T-helper 1 cell treated with Interleukin-12 subunit alpha and Interleukin-12 subunit beta and Interleukin-4 antibody, amounts not matched to agents 30 ng/mL and 1 ng/mL, for 36 hours (primary cell): ENCODE results near the gene ARHGAP31. TPM values are rescaled to one million over a fixed set of nuclear protein-coding genes. Genes with fewer than 3 reads are reported as not detected.
"Not testable (repeated sequence)": the region's sequence is repeated elsewhere in the genome, so short reads cannot be mapped to it uniquely, and the experiment has no call there.

Experiments used
- intact Hi-C: fragments of 100-400 bp; cut with micrococcal nuclease; formaldehyde crosslinking; loops from one replicate; pipeline ENCODE4 v1.15.1; 2024
- total RNA-seq: library from RNA; stranded (reverse); gene quantifications from 2 replicates; pipeline ENCODE4 v1.2.3, GENCODE V29; 2022

The ARHGAP31 gene
- total RNA-seq, 1 donor from 2014 or later, result 4.2 TPM

DNA sequence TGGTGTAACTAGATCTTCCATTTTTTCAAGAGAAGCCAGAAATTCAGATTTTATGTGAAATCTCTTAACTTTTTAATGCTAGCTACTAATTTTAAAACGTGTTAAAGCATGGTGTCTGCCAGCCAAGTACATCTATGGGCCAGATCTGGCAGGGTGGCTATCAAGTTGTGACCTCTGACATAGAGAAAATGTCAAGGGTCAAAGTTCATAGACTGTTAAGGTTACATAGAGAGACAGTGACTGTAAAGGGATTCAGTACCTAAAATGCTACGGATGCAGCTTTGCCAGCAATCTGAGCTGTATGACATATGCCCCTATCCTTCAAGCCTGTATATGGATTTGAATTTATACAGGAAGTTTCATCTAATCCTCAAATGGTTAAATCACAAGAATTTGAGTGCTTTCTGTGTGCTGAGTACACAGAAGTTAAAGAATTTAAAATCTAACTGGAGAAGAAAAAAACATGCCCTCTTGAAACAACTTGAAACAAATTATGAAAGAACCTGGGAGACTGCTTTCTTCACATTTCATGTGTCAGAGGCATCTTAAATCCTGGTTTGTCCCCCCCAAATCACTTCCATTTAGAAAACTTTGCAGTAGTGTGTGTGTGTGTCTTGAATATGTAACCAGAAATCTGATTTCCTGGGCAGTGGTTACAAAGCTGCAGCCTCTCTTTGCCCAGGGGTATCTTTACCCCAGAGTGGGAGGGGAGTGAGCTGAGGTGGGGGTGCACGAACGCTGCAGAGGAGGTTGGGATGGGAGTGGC, 895 bp upstream of the ARHGAP31 start:
- intact Hi-C loops, result loop anchor here (5.0 to 10.0 kb wide), 2 partner anchors 264 to 1052 kb away; partner anchors contain the start of genes CD80 and LRRC58

DNA sequence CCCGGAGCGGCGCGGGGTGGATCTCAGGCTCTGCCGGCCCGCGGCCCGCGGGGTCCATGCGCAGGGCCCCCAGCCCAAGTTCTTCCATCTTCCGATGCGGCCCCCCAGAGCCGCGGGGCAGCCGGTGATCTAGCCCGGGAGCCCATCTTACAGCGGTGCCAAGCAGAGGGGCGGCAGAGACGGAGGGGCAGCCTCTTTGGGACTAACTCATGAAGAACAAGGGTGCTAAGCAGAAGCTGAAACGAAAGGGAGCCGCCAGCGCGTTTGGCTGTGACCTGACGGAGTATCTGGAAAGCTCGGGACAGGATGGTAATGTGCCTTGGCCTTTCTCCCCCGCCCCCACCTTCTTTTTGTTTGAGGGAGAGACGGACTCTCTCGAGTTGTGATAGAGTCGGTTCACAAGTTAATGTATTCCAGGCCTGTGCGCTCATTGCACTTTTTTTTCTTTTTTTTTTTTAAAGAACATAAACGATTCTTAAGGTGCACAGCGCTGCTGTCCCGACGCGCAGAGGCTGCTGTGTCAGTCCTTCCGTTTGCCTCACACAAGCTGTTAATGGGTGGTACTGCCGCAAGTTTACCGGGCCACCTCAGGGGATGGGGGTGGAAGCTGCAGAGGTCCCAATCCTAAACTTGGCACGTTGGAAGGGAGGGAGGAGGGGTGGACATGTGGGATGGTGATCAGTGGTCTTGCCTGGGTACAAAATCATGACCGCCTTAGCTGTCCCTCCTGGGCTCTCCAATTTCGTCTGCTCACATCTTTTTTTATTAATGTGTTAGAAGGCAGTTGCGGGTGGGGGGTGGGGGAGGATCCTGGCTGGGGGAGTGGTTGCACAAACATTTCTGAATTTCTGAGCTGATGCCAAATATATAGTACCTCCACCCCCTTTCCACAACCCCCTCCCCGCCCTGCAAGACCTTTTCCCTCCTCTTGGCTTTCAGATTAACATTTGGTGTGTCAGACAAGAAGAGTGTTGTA, 801 bp downstream of the ARHGAP31 start:
- intact Hi-C loops, result loop anchor here (1.0 to 10.0 kb wide), 12 partner anchors 28 to 1050 kb away; partner anchors contain the start of genes CD80, GSK3B, LRRC58 and TIMMDC1

DNA sequence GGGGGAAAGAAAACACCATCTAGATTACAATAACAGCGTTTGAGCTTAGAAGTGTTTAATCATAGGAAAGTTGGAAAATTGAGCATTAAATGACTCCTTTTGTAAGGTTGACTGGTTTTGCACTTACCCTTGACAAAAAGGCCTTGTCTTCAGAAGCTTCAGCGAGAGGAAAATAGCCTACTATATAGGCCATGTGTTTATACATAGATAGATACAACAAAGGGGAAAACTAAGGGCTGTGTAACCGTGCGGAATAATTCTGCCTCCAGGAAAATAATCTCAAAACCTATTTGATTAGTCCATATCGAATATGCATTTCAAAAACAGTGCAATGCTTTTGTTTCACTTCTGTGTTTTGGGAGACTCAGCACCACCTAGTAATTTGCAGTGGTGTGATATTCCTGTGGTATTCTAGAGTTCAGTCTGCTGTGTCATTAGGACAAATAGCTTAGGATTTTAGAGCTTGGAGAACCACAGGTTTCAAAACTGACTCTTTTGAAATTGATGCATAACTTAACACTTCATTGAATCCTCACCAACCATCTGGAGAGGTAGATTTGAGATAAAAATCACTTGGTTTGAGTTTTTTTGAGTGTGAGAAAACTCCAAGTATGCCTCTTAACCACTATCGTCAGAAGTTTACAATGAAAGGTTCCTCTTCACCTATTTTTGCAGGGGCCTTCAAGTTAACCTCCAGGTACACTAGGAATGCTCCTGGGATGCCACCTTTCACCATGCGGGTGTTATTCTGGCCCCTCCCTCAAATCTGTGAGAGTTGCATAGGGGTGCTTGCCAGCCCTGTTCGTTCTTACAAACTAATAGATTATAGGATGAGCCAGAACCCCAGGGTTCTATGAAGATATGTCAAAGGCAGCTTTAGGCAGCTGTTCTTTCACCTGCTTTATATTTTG, 1.9 kb downstream of the ARHGAP31 start:
- intact Hi-C loops, result loop anchor here (2.0 to 10.0 kb wide), 5 partner anchors 57 to 1049 kb away; partner anchors contain the start of genes GSK3B and LRRC58

DNA sequence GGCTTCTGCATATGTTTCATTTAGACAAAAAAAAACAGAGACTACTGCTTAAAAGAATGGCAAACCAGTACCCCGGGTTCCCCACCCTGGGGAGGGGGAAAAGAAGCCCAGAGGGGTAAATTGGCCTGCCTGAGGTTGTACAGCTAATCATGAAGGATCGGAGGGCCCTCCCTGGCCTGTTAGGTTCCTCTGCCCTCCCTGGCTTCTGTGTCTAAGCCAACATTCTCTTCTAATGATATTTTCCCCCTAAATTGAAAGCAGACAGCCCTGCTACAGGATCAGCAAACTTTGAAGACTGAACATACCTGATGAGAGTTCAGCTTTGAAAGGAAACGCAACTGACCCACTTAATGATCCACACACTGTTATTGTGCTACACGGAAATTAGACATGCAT, 2.5 kb downstream of the ARHGAP31 start:
- intact Hi-C loops, result loop anchor here (10.0 kb wide), 1 partner anchor 1048 kb away; the partner anchor contains the start of gene LRRC58

DNA sequence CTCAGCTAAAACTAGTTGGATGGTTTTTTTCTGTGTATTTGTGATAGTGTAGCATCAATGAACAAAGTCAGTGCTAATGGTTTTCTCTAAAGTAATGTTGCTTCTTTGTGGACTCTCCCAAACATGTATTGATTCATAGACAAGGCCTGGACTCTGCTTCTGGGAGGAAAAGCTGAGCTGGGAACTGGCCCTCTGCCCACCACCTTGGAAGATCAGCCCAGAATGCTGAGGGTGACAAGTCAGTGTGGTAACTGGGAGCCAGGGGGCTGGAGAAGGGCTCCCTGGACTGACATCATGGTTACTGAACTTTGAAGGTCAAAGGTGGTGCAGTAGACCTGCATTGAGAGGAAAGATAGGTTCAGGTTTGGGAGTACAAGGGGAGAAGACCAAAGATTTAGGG, 3.0 kb downstream of the ARHGAP31 start:
- intact Hi-C loops, result loop anchor here (10.0 kb wide), 1 partner anchor 1048 kb away; the partner anchor contains the start of gene LRRC58

DNA sequence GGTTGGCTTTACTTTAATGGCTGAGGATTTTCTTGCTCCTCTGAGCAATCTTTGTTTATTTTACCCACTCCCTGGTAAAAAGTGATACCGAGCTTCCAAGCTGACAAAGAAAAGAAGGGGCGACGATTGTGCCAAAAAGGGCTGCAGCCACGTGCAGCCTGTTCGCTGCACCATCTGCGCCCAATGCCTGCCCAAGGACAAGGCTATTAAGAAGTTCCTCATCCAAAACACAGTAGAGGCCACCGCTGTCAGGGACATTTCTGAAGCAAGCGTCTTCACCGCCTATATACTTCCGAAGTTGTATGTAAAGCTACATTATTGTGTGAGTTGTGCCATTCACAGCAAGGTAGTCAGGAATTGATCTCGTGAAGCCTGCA, 4.4 kb downstream of the ARHGAP31 start:
- intact Hi-C loops, result loop anchor here (10.0 kb wide), 1 partner anchor 1046 kb away; the partner anchor contains the start of gene LRRC58

DNA sequence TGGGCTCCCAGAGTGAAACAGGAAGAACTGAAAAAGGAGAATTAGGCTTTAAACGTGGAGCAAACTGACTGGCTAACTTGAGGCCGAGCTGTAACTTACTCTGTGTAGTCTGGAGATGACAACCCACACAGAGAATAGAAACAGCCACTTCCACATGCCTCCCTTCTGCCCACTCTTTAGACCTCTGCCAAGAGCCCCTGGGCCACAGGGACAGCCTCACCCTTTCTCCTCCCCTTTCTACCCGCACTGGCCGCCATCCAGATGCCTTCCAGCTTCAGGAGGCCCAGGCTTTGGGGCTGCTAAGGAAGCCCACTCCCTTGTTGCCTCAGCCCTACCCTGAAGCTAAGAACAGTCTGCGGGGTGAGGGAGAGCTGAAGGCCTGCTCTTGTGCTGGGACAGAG, 6.8 kb downstream of the ARHGAP31 start:
- intact Hi-C loops, result no loop called here

DNA sequence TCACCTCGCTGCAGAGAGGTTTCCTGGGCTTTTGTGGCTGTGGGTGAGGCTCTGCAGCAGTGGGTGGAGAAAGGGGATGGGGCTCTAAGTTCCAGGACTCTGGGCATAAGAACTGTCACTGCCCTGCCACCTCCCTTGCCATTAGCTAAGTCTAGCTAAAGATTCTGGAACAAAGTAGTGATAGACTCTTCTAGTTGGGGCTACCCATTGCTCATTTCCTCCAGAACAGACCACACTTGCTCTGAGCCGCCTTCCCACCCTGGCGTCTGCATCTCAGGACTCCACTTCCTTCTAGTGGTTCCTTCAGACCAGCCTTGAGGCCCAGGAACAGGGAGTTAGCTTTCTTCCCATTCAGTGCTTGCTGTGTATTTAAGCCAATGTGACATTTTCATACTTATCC, 7.5 kb downstream of the ARHGAP31 start:
- intact Hi-C loops, result no loop called here

DNA sequence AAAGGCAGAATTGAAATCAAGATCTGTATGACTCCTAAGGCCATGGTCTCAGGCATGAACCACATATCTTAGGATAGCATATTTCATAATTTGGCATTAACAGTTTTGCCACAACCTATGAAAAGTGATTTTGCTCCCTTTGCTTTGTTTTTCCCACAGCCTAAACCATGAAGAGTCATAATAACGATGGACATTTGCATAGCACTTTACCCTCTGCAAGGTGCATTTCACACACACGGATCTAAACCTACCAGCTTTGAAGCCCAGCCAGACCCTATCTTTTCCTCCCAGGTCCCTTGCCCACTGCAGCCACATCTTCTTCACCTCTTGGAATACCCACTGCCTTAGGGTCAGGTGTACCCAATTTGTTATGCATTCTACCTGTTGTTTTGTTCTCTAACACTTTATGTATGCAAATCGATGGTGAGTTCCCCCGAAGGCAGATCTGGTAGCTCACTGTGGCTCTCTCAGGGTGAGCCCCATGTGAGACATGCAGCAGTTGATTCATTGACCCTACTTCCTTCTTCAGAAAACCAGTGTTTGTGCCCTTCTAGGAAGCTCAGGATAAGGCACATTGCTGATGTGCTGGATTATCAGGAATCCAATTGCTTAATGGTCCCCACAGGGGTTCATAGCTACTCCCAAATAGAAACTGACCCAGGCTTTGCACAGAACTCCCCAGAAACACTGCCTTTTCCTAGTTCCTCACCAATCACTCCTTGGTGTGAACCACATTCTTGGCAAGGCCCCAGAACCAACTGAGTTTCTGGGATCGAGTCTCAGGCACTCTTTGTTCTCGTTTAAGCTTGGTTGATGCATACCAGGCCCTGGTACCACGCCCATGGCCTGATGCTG, 8.7 kb downstream of the ARHGAP31 start:
- intact Hi-C loops, result no loop called here

DNA sequence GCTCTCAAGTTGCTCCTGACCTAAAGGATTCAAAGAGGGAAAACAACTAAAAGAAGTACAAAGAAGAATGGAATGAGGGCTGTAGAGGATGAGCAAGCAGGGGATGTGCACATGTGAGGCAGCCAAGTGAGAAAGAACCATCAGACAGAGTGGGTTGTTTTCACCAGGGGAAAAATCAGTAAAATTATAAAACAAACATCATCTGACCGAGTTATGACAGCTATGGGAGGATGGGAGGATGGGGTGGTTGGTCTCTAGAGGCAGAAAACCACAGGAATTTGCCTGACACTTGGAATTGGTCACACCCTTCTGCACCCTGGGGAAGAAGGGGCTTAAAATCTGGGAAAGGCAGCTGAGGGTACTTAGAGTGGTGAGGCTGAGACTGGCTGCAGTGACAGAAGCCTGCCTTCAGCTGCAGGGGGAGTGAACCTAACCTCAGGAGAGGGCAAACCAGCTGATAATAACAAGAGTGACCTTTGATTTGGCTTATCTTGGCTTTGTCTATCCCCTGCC, 10.1 kb downstream of the ARHGAP31 start:
- intact Hi-C loops, result no loop called here

DNA sequence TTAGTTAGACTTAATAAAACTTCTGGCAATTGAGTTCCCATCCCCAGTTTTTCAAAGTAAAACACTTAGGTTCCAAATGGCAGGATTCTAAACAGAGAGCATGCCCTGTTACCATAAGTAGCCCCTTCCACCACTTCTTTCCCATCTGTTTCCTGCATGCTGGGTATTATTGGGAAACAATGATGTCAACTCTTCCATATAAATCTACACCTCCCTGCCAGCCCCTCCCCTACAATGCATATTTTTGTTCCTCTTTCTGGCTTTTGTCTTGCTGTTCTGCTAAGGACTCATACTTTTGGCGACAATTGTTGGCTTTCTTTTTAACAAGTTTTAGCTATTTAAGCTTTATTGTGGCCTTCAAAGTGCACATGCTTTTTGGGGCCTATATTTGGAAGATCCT, 11.1 kb downstream of the ARHGAP31 start:
- intact Hi-C loops, result no loop called here

DNA sequence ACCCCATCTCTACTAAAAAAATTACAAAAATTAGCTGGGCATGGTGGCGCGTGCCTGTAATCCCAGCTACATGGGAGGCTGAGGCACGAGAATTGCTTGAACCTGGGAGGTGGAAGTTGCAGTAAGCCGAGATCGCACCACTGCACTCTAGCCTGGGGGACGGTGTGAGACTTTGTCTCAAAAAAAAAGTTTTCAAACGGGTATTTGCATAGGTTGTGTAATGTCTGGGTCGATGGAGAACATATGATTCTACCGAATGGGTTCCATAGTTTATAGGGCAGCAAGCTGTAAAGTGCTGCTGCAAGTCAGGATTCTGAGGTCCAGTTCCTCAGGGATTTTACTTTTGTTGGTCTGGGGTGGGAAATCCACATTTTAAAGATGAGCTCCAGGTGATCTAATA, 12.2 kb downstream of the ARHGAP31 start:
- intact Hi-C loops, result not testable (repeated sequence)

DNA sequence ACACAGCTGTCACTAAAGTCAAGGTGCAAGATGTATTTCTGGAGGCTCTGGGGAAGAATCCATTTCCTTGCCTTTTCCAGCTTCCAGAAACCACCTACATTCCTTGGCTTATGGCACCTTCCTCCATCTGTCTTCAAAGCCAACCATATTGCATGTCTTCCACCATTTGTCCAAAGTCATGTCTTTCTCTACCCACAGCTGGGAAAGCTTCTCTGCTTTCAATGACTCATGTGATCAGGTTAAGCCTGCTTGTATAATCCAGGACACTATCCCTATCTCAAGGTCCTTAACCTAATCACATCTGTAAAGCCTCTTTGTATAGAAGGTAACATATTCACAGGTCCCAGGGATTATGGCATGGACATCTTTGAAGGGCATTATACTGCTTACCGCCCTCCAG, 14.2 kb downstream of the ARHGAP31 start:
- intact Hi-C loops, result no loop called here

DNA sequence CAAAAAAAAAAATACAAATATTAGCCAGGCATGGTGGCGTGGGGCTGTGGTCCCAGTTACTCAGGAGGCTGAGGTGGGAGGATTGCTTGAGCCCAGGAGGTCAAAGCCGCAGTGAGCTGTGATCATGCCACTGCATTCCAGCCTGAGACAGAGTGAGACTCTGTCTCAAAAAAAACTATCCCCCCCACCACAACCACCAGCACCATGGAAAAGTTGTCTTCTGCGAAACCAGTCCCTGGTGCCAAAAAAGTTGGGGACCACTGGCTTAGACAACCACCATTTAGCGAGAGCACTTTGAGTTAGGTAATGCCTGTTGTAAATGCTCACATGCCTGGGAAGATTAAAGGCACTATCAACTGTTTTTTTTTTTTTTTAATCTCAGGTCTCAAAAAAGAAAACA, 15.4 kb downstream of the ARHGAP31 start:
- intact Hi-C loops, result no loop called here

DNA sequence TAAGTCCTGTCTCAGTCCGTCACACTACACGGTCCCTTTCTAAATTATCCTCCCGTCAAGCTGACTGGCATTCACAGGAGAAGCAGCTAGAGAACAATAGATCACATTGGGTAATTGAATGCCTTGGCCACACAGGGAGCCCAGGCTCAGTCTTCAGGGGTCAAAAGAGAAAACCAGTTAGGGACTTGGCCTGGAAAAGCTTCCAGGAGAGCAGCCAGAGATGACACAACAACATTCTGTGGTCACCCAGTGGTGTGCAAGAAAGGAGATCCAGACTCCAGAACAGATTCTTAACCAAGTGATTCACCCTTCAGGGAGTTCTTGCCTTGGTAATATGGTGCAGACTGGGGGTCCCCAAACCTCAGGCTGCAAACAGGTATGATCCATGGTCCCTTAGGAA, 15.9 kb downstream of the ARHGAP31 start:
- intact Hi-C loops, result no loop called here

DNA sequence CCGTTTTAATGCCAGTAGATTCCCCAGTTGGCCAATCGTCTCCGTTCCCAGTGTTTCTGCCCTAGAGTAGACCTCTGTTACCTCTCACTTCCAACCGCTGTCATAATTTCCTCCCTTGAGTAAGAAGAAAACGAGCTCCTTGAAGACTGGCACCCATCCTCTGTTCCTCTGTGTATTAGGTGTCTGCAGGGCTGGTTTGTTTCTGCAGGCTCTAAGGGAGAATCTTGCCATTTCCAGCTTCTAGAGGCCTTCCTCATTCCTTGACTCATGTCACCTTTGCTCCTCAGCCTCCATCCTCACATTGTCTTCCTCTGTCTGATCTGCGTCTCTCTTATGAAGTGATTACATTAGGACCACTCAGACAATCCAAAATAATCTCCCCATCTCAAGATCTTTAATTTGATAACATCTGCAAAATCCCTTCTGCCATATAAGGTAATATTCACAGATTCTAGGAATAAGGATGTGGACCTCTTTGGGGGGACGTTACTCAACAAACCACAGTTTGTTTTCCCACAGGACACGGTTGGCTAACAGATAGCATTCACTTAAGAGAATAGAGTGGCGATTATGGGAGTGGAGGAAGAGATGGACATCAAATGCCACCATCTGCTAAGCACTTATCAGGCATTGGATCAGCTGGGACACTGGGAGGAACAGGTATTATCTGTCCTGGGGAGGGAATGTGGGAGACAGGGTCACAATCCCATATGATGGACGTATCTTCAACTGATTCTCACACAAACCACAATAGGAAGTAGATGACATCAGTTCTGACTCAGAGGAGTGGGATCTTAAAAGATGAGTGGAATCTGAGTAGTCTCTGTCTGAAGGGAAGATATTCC, 17.1 kb downstream of the ARHGAP31 start:
- intact Hi-C loops, result no loop called here

DNA sequence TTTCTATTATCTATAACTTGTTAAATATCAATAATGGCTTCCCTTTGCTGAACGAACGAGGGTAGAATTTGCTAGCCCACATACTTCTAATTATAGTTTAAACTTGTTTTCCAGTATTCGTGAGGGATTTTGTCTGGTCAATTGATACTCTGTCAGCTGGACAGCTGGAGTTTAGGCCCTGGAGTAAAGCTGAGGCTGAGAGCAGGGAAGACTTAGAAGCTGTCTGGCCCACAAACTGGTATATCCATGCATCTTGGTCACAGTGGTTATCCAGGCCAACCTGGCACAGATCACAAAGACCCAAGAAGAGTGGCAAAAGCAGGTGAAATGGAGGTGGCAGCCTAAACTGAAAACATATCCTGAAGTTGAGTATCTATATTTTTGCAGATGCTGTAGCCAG, 19.3 kb downstream of the ARHGAP31 start:
- intact Hi-C loops, result no loop called here

DNA sequence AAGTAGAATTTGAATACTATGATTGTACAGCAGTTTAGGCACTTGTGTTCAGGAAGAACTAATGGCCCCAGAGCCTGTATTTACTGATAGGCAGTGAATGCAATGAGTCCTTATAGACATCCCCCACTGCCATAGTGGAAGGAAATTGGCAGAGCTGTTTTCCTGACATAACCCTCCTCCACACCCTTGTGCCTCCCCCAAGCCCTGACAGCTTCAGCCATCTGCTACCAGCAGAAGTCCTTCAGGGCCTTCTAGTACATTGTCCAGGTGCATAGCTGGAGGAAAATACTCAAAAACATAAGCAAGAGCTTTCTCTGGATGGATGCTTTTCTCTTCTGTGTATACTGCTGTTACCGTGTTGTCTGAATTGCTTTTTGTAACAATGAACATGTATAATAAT, 20.6 kb downstream of the ARHGAP31 start:
- intact Hi-C loops, result no loop called here
